Endothelial cell of umbilical vein (primary cell): ENCODE measurements around the gene PRIM1. TPM values are rescaled to one million over a fixed set of nuclear protein-coding genes. Genes with fewer than 3 reads are reported as not detected.
"Not testable (repeated sequence)": the region's sequence is repeated elsewhere in the genome, so short reads cannot be mapped to it uniquely, and the experiment has no call there.

Experiments
- BruUV-seq: library from RNA; stranded (reverse); fragments of 400-500 nt; replicated peaks from 2 replicates; lab custom pipeline; 2021; lab: Mats Ljungman, UMichigan
- CTCF ChIA-PET: fragments of 300-600, 350-600 bp; sonication (Branson Sonifier 250); formaldehyde crosslinking; loops from one replicate; lab custom pipeline; 2021; ENCODE audit warnings: antibody characterized with exemption, inconsistent platforms; lab: Charles Lee
- POLR2A ChIA-PET: fragments of 300-600, 350-600 bp; sonication (Branson Sonifier 250); formaldehyde crosslinking; loops from one replicate; lab custom pipeline; 2021; ENCODE audit warnings: antibody characterized with exemption, inconsistent platforms; lab: Charles Lee
- DNase-seq: peaks from one replicate; pipeline ENCODE4 v3.0.0-alpha.2; 2011; ENCODE audit warnings: low read depth, low spot score
- FAIRE-seq: peaks from 2 replicates; lab custom pipeline; 2011; peaks lifted over from hg19 to GRCh38; lab: Jason Lieb, UNC
- H2AFZ ChIP-seq: 2 replicates; pipeline ENCODE4 v1.6.0; 2012; ENCODE audit warnings: low read depth, low read length, control low read depth, inconsistent platforms
- H3K27ac ChIP-seq: 2 replicates; pipeline ENCODE4 v1.5.1; 2011; ENCODE audit warnings: low read depth, mild to moderate bottlenecking, control low read depth, low read length, moderate library complexity; ENCODE audit not compliant: insufficient read depth
- H3K27me3 ChIP-seq, 2 experiments: 2 replicates each; pipeline versions ENCODE4 v1.6.0 to v1.6.1; 2011; ENCODE audit warnings: low read length in 2 of 2, mixed read lengths in 1 of 2; ENCODE audit not compliant: control insufficient read depth in 2 of 2, insufficient read depth in 2 of 2
- H3K36me3 ChIP-seq, 2 experiments: 2 replicates in 1 of 2; 3 replicates in 1 of 2; pipeline ENCODE4 v1.5.1; 2011; ENCODE audit warnings: low read length in 2 of 2, mild to moderate bottlenecking in 1 of 2, moderate library complexity in 1 of 2; ENCODE audit not compliant: control insufficient read depth in 2 of 2, insufficient read depth in 2 of 2; ENCODE audit errors: extremely low read depth in 1 of 2
- H3K4me1 ChIP-seq: 3 replicates; pipeline ENCODE4 v1.5.1; 2011; ENCODE audit warnings: mild to moderate bottlenecking, low read length; ENCODE audit not compliant: control insufficient read depth, insufficient read depth; ENCODE audit errors: extremely low read depth
- H3K4me2 ChIP-seq: 2 replicates; pipeline ENCODE4 v1.6.1; 2011; ENCODE audit warnings: low read length, control low read depth, mixed read lengths; ENCODE audit not compliant: insufficient read depth
- H3K4me3 ChIP-seq, 3 experiments: fragments of 200-600 bp in 1 of 3; sonication (generic), shearing (Covaris generic) in 1 of 3; replicated peaks in 1 of 3; 2 replicates each; pipeline ENCODE4 v1.5.1; 2011 to 2016; ENCODE audit warnings: control low read depth in 3 of 3, low read length in 3 of 3, mild to moderate bottlenecking in 2 of 3, inconsistent platforms in 1 of 3, low read depth in 1 of 3, moderate library complexity in 1 of 3; ENCODE audit not compliant: insufficient read depth in 1 of 3
- H3K79me2 ChIP-seq: 2 replicates; pipeline ENCODE4 v1.6.0; 2012; ENCODE audit warnings: low read length, inconsistent platforms; ENCODE audit not compliant: control insufficient read depth, insufficient read depth
- H3K9ac ChIP-seq: replicated peaks from 2 replicates; pipeline ENCODE3; 2011; ENCODE audit warnings: low read length, control low read depth; ENCODE audit not compliant: insufficient read depth; ENCODE audit errors: extremely low read depth
- H3K9me1 ChIP-seq: replicated peaks from 3 replicates; pipeline ENCODE4 v1.6.0; 2011; ENCODE audit warnings: mild to moderate bottlenecking, low read length; ENCODE audit not compliant: control insufficient read depth, insufficient read depth; ENCODE audit errors: extremely low read depth
- H3K9me3 ChIP-seq: replicated peaks from 2 replicates; pipeline ENCODE4 v1.5.1; 2012; ENCODE audit warnings: low read length, inconsistent platforms; ENCODE audit not compliant: control insufficient read depth, insufficient read depth
- H4K20me1 ChIP-seq: replicated peaks from 2 replicates; pipeline ENCODE3; 2011; ENCODE audit warnings: mild to moderate bottlenecking, low read length; ENCODE audit not compliant: control insufficient read depth, insufficient read depth; ENCODE audit errors: extremely low read depth
- MYC ChIP-seq: IDR thresholded peaks from one replicate; pipeline ENCODE4 v1.6.1; 2011; ENCODE audit warnings: mild to moderate bottlenecking, low read depth, low read length
- POLR2A ChIP-seq: IDR thresholded peaks from 2 replicates; pipeline ENCODE4 v1.6.1; 2012; ENCODE audit warnings: low read depth, mild to moderate bottlenecking, control low read depth, low read length
- dilution Hi-C: fragments of 300-500 bp; cut with MboI; formaldehyde crosslinking; loops from one replicate; pipeline ENCODE4 v1.15.0; 2019; ENCODE audit warnings: low sequenced_read_pairs; ENCODE audit not compliant: extremely low pct_ligation_motif_present
- intact Hi-C: fragments of 100-400 bp; cut with micrococcal nuclease; formaldehyde crosslinking; loops from one replicate; pipeline ENCODE4 v1.10.0; 2022
- polyA plus RNA-seq, 4 experiments: library from polyadenylated mRNA; depleted of rRNA in 3 of 4; stranded (reverse) in 3 of 4; unstranded in 1 of 4; fragments of >200 nt; gene quantifications; 2 replicates each; pipeline versions ENCODE4 v1.2.1 to v1.2.3, GENCODE V29; 2011 to 2012; ENCODE audit warnings: missing spikeins in 1 of 4
- total RNA-seq: library from RNA; stranded (reverse); gene quantifications from 2 replicates; pipeline ENCODE4 v1.2.3, GENCODE V29; 2021
- TF ChIP-seq, protein P1 (sequence below), 2 donors: IDR thresholded peaks; 1 replicate in 1 of 2; 2 replicates in 1 of 2; pipeline ENCODE4 v1.5.1; 2011; ENCODE audit warnings: low read length in 2 of 2, mild to moderate bottlenecking in 2 of 2, moderate library complexity in 2 of 2, control low read depth in 1 of 2, inconsistent platforms in 1 of 2, low read depth in 1 of 2; ENCODE audit not compliant: insufficient read depth in 1 of 2; ENCODE audit errors: extremely low read depth in 1 of 2

Gene PRIM1
- total and polyA plus RNA-seq, 2 donors (not counting 3 experiments of a cell fraction or from before 2014, with no cell fraction given): 10.9 to 12.1 TPM

DNA sequence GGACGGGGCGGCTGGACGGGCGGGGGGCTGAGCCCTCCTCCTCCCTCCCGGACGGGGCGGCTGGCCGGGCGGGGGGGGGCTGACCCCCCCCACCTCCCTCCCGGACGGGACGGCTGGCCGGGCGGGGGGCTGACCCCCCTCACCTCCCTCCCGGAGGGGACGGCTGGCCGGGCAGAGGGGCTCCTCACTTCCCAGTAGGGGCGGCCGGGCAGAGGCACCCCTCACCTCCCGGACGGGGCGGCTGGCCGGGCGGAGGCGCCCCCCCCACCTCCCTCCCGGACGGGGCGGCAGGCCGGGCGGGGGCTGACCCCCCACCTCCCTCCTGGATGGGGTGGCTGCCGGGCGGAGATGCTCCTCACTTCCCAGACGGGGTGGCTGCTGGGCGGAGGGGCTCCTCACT, 37.3 kb upstream of the PRIM1 start:
- H3K36me3 ChIP-seq, dilution Hi-C loops, H3K27ac ChIP-seq, H3K4me2 ChIP-seq, intact Hi-C loops, H3K9me3 ChIP-seq, H3K4me3 ChIP-seq, H3K9me1 ChIP-seq, H3K79me2 ChIP-seq, H3K4me1 ChIP-seq, BruUV-seq, DNase-seq, POLR2A ChIA-PET, H3K9ac ChIP-seq, H4K20me1 ChIP-seq, CTCF ChIA-PET, FAIRE-seq, H2AFZ ChIP-seq, H3K27me3 ChIP-seq: not testable (repeated sequence)

DNA sequence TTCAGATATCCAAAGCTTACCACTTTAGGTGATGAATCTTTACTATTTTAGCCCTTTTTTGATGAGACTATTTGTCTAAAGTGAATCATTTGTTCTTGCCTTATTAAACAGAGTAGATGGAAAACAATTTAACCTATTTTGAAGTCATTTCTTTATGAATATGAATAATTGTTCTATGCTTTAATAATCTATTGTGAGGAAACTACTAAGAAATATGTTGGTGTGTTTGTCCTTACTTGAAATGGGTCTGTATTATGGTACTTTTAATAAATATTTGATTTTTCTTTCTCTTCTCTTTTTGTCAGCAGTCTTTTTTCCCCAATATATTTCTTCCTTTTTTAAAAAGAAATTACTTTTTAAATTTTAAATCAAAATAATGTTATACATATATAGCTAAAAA, 35.4 kb upstream of the PRIM1 start:
- dilution Hi-C loops: no loop called here

More for the DNA sequence above, 35.4 kb upstream of the PRIM1 start:
- ChIA-PET CTCF (interaction anchor here (0.7 kb wide), 1 partner anchor 9 kb away, joined by 3 read pairs; no protein-coding TSS in a partner anchor), POLR2A (no interaction called here)
- peaks cover 0 to 2% of the 10 kb centered on the region in 2 experiments for H3K27me3 ChIP-seq
- no TSS peak for BruUV-seq
- peak; percentile 24 for FAIRE-seq
- no peaks in the 10 kb centered on the region for H4K20me1 ChIP-seq
- no peaks in the 10 kb centered on the region for H3K36me3 ChIP-seq
- H3K9me1 ChIP-seq: no peaks in the 10 kb centered on the region
- H3K27ac ChIP-seq: no peak overlapping the region
- no peak for DNase-seq
- intact Hi-C loops: no loop called here
- H2AFZ ChIP-seq: no peak overlapping the region
- no peak overlapping the region for H3K4me2 ChIP-seq
- H3K79me2 ChIP-seq: no peaks in the 10 kb centered on the region
- no peaks in the 10 kb centered on the region for H3K4me1 ChIP-seq
- H3K9me3 ChIP-seq: no peaks in the 10 kb centered on the region
- no peak for TF ChIP-seq POLR2A
- TF ChIP-seq MYC: no peak
- TF ChIP-seq, protein P1, sequence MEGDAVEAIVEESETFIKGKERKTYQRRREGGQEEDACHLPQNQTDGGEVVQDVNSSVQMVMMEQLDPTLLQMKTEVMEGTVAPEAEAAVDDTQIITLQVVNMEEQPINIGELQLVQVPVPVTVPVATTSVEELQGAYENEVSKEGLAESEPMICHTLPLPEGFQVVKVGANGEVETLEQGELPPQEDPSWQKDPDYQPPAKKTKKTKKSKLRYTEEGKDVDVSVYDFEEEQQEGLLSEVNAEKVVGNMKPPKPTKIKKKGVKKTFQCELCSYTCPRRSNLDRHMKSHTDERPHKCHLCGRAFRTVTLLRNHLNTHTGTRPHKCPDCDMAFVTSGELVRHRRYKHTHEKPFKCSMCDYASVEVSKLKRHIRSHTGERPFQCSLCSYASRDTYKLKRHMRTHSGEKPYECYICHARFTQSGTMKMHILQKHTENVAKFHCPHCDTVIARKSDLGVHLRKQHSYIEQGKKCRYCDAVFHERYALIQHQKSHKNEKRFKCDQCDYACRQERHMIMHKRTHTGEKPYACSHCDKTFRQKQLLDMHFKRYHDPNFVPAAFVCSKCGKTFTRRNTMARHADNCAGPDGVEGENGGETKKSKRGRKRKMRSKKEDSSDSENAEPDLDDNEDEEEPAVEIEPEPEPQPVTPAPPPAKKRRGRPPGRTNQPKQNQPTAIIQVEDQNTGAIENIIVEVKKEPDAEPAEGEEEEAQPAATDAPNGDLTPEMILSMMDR (IDR thresholded peaks at IDR 0.05; ENCODE audit: extremely low read depth in 1 of 2, insufficient read depth in 1 of 2, low read depth in 1 of 2, low read length in 2 of 2): no peak
- H3K9ac ChIP-seq: no peak overlapping the region
- no peak overlapping the region for H3K4me3 ChIP-seq
